DOHH2 (cell line): Measurements from ENCODE around the gene HCFC1R1.

Source experiments
- EZH2phosphoT487 ChIP-seq: fragments of 200-600 bp; sonication (generic); IDR thresholded peaks from 2 replicates; pipeline ENCODE4 v1.6.1; 2017; ENCODE audit warnings: borderline replicate concordance, mild to moderate bottlenecking, antibody characterized with exemption, low read length, moderate library complexity, mixed read lengths
- TF ChIP-seq, protein P1 (sequence below): fragments of 200-600 bp; sonication (generic); IDR thresholded peaks from one replicate; pipeline ENCODE4 v1.5.1; 2014; ENCODE audit warnings: antibody characterized with exemption, mild to moderate bottlenecking, low read depth, low read length; ENCODE audit not compliant: poor library complexity, severe bottlenecking

DNA sequence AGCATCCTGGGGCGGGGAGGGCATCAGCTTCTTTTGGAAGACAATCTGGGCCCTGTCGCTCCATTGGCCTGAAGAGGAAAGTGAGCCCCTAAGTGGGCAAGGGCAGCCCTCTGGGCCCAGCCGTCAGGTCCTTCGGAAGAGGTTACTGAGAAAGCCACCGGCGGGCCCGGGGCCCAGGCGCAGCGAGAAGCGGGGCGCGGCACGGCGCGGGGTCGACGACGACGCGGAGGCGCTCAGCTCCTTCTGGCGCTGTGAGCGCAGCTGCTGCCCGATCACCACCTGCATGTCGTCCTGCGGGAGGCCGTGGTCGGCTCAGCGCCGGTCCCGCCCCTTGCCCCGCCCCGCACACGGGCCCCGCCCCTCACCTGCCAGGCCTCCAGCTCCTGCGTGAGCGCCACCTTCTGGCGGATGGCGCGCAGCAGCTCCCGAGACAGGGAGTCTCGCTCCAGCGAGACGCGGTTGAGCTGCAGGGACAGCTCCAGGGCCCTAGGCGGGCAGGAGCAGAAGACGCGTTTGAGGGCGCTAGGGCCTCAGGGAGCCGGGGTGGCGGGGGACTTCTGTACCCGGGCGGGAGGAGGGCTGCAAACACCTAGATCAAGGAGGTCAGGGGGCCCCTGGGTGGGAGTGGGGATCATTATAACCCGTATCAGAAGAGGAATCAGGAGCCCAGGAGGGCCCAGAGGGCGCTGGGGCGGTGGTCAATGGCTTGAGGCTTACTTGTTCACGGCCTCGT lies 4.4 kb upstream of the HCFC1R1 start:
- TF ChIP-seq, protein P1, sequence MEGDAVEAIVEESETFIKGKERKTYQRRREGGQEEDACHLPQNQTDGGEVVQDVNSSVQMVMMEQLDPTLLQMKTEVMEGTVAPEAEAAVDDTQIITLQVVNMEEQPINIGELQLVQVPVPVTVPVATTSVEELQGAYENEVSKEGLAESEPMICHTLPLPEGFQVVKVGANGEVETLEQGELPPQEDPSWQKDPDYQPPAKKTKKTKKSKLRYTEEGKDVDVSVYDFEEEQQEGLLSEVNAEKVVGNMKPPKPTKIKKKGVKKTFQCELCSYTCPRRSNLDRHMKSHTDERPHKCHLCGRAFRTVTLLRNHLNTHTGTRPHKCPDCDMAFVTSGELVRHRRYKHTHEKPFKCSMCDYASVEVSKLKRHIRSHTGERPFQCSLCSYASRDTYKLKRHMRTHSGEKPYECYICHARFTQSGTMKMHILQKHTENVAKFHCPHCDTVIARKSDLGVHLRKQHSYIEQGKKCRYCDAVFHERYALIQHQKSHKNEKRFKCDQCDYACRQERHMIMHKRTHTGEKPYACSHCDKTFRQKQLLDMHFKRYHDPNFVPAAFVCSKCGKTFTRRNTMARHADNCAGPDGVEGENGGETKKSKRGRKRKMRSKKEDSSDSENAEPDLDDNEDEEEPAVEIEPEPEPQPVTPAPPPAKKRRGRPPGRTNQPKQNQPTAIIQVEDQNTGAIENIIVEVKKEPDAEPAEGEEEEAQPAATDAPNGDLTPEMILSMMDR: peak; percentile 75
- TF ChIP-seq EZH2phosphoT487: no peak
